ENCODE results near the gene MARCHF7.

- no peak for TF ChIP-seq CTCF (IDR thresholded peaks at IDR 0.05)
- TF ChIP-seq POLR2A (IDR thresholded peaks at IDR 0.05), result no peak
These were observed 45.9 kb downstream of the MARCHF7 start for GRCh38 chr2:159758239-159758638.
